Left lung (tissue), 10 donors: ENCODE data around the gene GIMAP8. TPM values are rescaled to one million over a fixed set of nuclear protein-coding genes. Genes with fewer than 3 reads are reported as not detected.

Source experiments
- ATAC-seq: fragments of 200-7000 bp; cut with Tn5 transposase; one replicate; pipeline ENCODE4 v1.9.1; 2020; ENCODE audit warnings: moderate library complexity
- DNase-seq, 4 donors: peaks; one replicate each; pipeline ENCODE4 v3.0.0-alpha.2; 2013 to 2020
- H3K27ac ChIP-seq, 2 donors: fragments of 200-600 bp; sonication (generic) in 1 of 2; one replicate each; pipeline versions ENCODE4 v1.5.0 to v1.8.0; 2020 to 2021
- H3K27me3 ChIP-seq, 2 donors: fragments of 200-600 bp; sonication (generic) in 1 of 2; one replicate each; pipeline versions ENCODE4 v1.5.0 to v1.8.0; 2020 to 2021
- H3K36me3 ChIP-seq, 2 donors: fragments of 200-600 bp; sonication (generic) in 1 of 2; one replicate each; pipeline versions ENCODE4 v1.5.0 to v1.8.0; 2020 to 2021
- H3K4me1 ChIP-seq, 2 donors: fragments of 200-600 bp; one replicate each; pipeline ENCODE4 v1.8.0; 2021
- H3K4me3 ChIP-seq, 2 donors: fragments of 200-600 bp; sonication (generic) in 1 of 2; one replicate each; pipeline versions ENCODE4 v1.5.0 to v1.8.0; 2020 to 2021; ENCODE audit warnings: mild to moderate bottlenecking in 1 of 2
- H3K9me3 ChIP-seq, 2 donors: fragments of 200-600 bp; sonication (generic) in 1 of 2; one replicate each; pipeline versions ENCODE4 v1.5.0 to v1.8.0; 2020 to 2021
- CTCF ChIP-seq, 2 donors: fragments of 200-600 bp; sonication (generic) in 1 of 2; IDR thresholded peaks; one replicate each; pipeline versions ENCODE4 v1.5.0 to v1.8.0; 2021; ENCODE audit warnings: antibody characterized with exemption in 2 of 2
- intact Hi-C, 2 donors: fragments of 100-400 bp; cut with DNase I; formaldehyde crosslinking; loops; one replicate each; pipeline versions ENCODE4 v1.11.2 to v1.14.2; 2022
- polyA plus RNA-seq, 6 donors: library from polyadenylated mRNA; unstranded; fragments of 120-200 nt; gene quantifications; one replicate each; pipeline ENCODE4 v1.2.1, GENCODE V29; 2013; ENCODE audit not compliant: insufficient read length in 6 of 6
- total RNA-seq, 2 donors: library from RNA; stranded (reverse); fragmentation: NEBNext Ultra II Directional; extraction: Animal tissue kit (Norgen Biotek cat#: 25700); gene quantifications; one replicate each; pipeline ENCODE4 v1.2.1, GENCODE V29; 2021
- donor health status: DM: no; HTN: yes; CAD: no.
- donor health status: DM: no; HTN: no; CAD: no.

Gene GIMAP8
- total and polyA plus RNA-seq, 8 donors = 17.1 to 37.3 (median 24.6) TPM

- TF ChIP-seq CTCF (IDR thresholded peaks at IDR 0.05) = no peak
- H3K4me1 ChIP-seq = peaks cover 6 to 26% of the 10 kb centered on the region in 2 donors
- no peaks in the 10 kb centered on the region for H3K36me3 ChIP-seq
- H3K27ac ChIP-seq = no peak overlapping the region
- H3K9me3 ChIP-seq = no peaks in the 10 kb centered on the region
- ATAC-seq = no peak
- peak in 2 of 4 donors; percentile 21 to 64 for DNase-seq
- intact Hi-C loops = no loop called here
- H3K4me3 ChIP-seq = no peak overlapping the region
- H3K27me3 ChIP-seq = no peaks in the 10 kb centered on the region
Observed at GRCh38 chr7:150408393-150409299, 41.8 kb upstream of the GIMAP8 start.

- no peak for ATAC-seq
- intact Hi-C loops = no loop called here
- DNase-seq = peak in 2 of 4 donors; percentile 15 to 25
Observed at GRCh38 chr7:150409300-150410030, 41.0 kb upstream of the GIMAP8 start.

GRCh38 chr7:150410131-150410530 lies 40.3 kb upstream of the GIMAP8 start:
- intact Hi-C loops = no loop called here
- no peak for TF ChIP-seq CTCF (IDR thresholded peaks at IDR 0.05)
- H3K36me3 ChIP-seq = no peaks in the 10 kb centered on the region
- no peak overlapping the region for H3K27ac ChIP-seq
- peaks cover 0 to 16% of the 10 kb centered on the region in 2 donors for H3K4me1 ChIP-seq
- no peaks in the 10 kb centered on the region for H3K27me3 ChIP-seq
- no peaks in the 10 kb centered on the region for H3K9me3 ChIP-seq
- no peak overlapping the region for H3K4me3 ChIP-seq
- peak in 2 of 4 donors; percentile 24 to 29 for DNase-seq
- no peak for ATAC-seq

More at GRCh38 chr7:150409300-150410030, 41.0 kb upstream of the GIMAP8 start:
- no peak for TF ChIP-seq CTCF (IDR thresholded peaks at IDR 0.05)
- H3K36me3 ChIP-seq = no peaks in the 10 kb centered on the region
- H3K27me3 ChIP-seq = no peaks in the 10 kb centered on the region
- peaks cover 0 to 18% of the 10 kb centered on the region in 2 donors for H3K4me1 ChIP-seq
- no peak overlapping the region for H3K4me3 ChIP-seq
- H3K9me3 ChIP-seq = no peaks in the 10 kb centered on the region
- H3K27ac ChIP-seq = no peak overlapping the region

GRCh38 chr7:150410680-150411346 lies 39.6 kb upstream of the GIMAP8 start:
- Histone ChIP-seq H3K4me3 (no peak overlapping the region), H3K36me3 (no peaks in the 10 kb centered on the region), H3K4me1 (peaks cover 0 to 12% of the 10 kb centered on the region in 2 donors), H3K27ac (no peak overlapping the region), H3K9me3 (no peaks in the 10 kb centered on the region), H3K27me3 (no peaks in the 10 kb centered on the region)
- peak in 1 of 4 donors; percentile 17 for DNase-seq
- no peak for ATAC-seq
- TF ChIP-seq CTCF (IDR thresholded peaks at IDR 0.05) = no peak
- intact Hi-C loops = no loop called here
